Body of pancreas (tissue), 4 donors: ENCODE data around the gene BCL2L12. TPM values are rescaled to one million over a fixed set of nuclear protein-coding genes. Genes with fewer than 3 reads are reported as not detected.
"Not testable (repeated sequence)": the region's sequence is repeated elsewhere in the genome, so short reads cannot be mapped to it uniquely, and the experiment has no call there.

ENCODE experiments used
- ATAC-seq: fragments of 150-250 bp; one replicate; pipeline ENCODE4 v1.9.1; 2016
- DNase-seq, 4 donors: peaks; one replicate each; pipeline ENCODE4 v3.0.0-alpha.2; 2019
- H3K27ac ChIP-seq, 4 donors: fragments of 200-600 bp; sonication (generic); 1 replicate in 3 of 4; 2 replicates in 1 of 4; pipeline versions ENCODE4 v1.5.1 to v1.6.1; 2016 to 2019; ENCODE audit warnings: mild to moderate bottlenecking in 1 of 4, mixed read lengths in 1 of 4, moderate library complexity in 1 of 4
- H3K27me3 ChIP-seq, 2 donors: fragments of 200-600 bp; sonication (generic); one replicate each; pipeline ENCODE4 v1.6.0; 2016; ENCODE audit warnings: mild to moderate bottlenecking in 1 of 2
- H3K36me3 ChIP-seq, 2 donors: fragments of 200-600 bp; sonication (generic); replicated peaks in 1 of 2; 2 replicates each; pipeline ENCODE4 v1.5.1; 2016; ENCODE audit warnings: low read depth in 2 of 2; ENCODE audit not compliant: insufficient read depth in 1 of 2
- H3K4me1 ChIP-seq: fragments of 200-600 bp; sonication (generic); one replicate; pipeline ENCODE4 v1.6.0; 2016
- H3K4me3 ChIP-seq, 2 donors: fragments of 200-600 bp; sonication (generic); 1 replicate in 1 of 2; 2 replicates in 1 of 2; pipeline ENCODE4 v1.5.1; 2016 to 2019
- H3K9me3 ChIP-seq, 3 donors: fragments of 200-600 bp; sonication (generic); 1 replicate in 2 of 3; 2 replicates in 1 of 3; pipeline ENCODE4 v1.5.1; 2016
- CTCF ChIP-seq, 7 experiments: fragments of 450-650 bp in 4 of 7; fragments of 200-600 bp in 3 of 7; sonication (generic) in 3 of 7; IDR thresholded peaks; one replicate each; pipeline ENCODE4 v1.5.1; 2016 to 2019; ENCODE audit warnings: antibody characterized with exemption in 7 of 7
- POLR2A ChIP-seq, 3 donors: fragments of 450-650 bp; IDR thresholded peaks; one replicate each; pipeline ENCODE4 v1.6.1; 2016; ENCODE audit warnings: antibody characterized with exemption in 3 of 3, mild to moderate bottlenecking in 2 of 3
- WGBS, 2 donors: methylation state at CpG; one replicate each; pipeline ENCODE4 v1.1.5; 2017; 5-methylcytosine and 5-hydroxymethylcytosine counted together
- intact Hi-C: fragments of 100-400 bp; cut with DNase I; formaldehyde crosslinking; loops from one replicate; pipeline ENCODE4 v1.15.1; 2023
- total RNA-seq, 2 donors: library from RNA; depleted of rRNA; stranded (reverse); fragments of >200 nt; gene quantifications; one replicate each; pipeline ENCODE4 v1.1.0, GENCODE V29; 2016

The BCL2L12 gene, protein sequence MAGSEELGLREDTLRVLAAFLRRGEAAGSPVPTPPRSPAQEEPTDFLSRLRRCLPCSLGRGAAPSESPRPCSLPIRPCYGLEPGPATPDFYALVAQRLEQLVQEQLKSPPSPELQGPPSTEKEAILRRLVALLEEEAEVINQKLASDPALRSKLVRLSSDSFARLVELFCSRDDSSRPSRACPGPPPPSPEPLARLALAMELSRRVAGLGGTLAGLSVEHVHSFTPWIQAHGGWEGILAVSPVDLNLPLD
- 1 to 10 TPM; 3.6 to 5.6 TPM for total RNA-seq

GRCh38 chr19:49665351-49666119 lies at the start of gene BCL2L12, which contains the start of gene IRF3:
BCL2L12 (plus strand) TSS chr19:49665933; CDS start chr19:49666693, 760 bp downstream.
IRF3 (minus strand) TSS chr19:49665857; CDS start chr19:49664838, 1,019 bp downstream.
- ATAC-seq, result peak; percentile 93

DNA sequence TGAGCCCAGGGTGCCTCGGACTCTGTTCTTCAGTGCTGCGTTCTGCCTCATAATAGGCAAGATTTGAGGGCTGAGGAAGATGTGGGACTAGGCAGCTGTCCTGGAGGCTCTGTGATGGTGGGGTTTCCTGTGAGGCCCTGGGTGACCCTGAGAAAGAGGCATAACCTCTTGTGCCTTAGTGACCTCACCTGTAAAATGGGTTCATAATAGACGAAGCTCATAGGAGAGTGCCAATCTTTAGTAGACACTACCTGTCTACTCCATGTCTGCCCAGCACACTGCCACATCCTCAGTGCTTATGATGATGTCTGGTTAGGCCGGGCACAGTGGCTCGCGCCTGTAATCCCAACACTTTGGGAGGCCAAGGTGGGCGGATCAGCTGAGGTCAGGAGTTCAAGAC lies 49.2 kb upstream of the BCL2L12 start:
- Histone ChIP-seq H3K9me3 (no peaks in the 10 kb centered on the region), H3K36me3 (peaks cover 9 to 17% of the 10 kb centered on the region in 2 donors), H3K27ac (no peak overlapping the region), H3K27me3 (no peaks in the 10 kb centered on the region), H3K4me3 (no peak overlapping the region), H3K4me1 (peaks cover 11% of the 10 kb centered on the region)
- WGBS, 2 donors, result 94 to 97% methylated on average over 7 of the region's 7 CpGs
- intact Hi-C loops, result no loop called here
- ATAC-seq (no peak), DNase-seq (no peak)
- no peak for TF ChIP-seq POLR2A (IDR thresholded peaks at IDR 0.05)
- no peak for TF ChIP-seq CTCF (IDR thresholded peaks at IDR 0.05)

More at GRCh38 chr19:49665351-49666119, at the start of gene BCL2L12, which contains the start of gene IRF3:
- H3K27me3 ChIP-seq, result no peaks in the 10 kb centered on the region
- DNase-seq, result peak; percentile 98 to 99 (median 98)
- no peaks in the 10 kb centered on the region for H3K9me3 ChIP-seq
- H3K27ac ChIP-seq, result peak within 1 kb of the TSS; percentile 78 to 94 (median 92)
- intact Hi-C loops, result no loop called here
- peaks cover 5 to 7% of the 10 kb centered on the region in 2 donors for H3K36me3 ChIP-seq
- H3K4me3 ChIP-seq, result peak within 1 kb of the TSS; percentile 9 to 72
- peaks cover 23% of the 10 kb centered on the region for H3K4me1 ChIP-seq
- 0 to 1% methylated on average over 47 to 50 of the region's 50 CpGs for WGBS, 2 donors
- peak; percentile 39 to 88 (median 82) for TF ChIP-seq POLR2A (IDR thresholded peaks at IDR 0.05)
- TF ChIP-seq CTCF (IDR thresholded peaks at IDR 0.05), result no peak

DNA sequence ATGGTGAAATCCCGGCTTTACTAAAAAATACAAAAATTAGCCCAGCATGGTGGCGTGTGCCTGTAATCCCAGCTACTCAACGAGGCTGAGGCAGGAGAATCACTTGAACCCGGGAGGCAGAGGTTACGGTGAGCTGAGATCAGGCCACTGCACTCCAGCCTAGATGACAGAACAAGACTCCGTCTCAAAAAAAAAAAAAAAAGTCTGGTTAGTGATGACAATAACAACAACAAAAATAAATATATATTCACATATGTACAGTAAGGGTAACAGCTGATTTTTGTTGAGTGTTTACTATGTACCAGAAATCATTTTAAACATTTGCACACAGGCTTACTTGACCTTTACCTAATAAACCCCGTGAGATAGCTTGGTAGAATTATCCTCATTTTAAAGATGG lies 48.8 kb upstream of the BCL2L12 start:
- Histone ChIP-seq H3K27ac (no peak overlapping the region), H3K9me3 (no peaks in the 10 kb centered on the region), H3K27me3 (no peaks in the 10 kb centered on the region), H3K4me3 (no peak overlapping the region), H3K36me3 (peaks cover 9 to 17% of the 10 kb centered on the region in 2 donors), H3K4me1 (peaks cover 11% of the 10 kb centered on the region)
- DNase-seq, result no peak
- intact Hi-C loops, result no loop called here
- no peak for ATAC-seq
- TF ChIP-seq POLR2A (IDR thresholded peaks at IDR 0.05) (no peak), CTCF (IDR thresholded peaks at IDR 0.05) (no peak)
- 90 to 97% methylated on average over 6 to 7 of the region's 7 CpGs for WGBS, 2 donors

DNA sequence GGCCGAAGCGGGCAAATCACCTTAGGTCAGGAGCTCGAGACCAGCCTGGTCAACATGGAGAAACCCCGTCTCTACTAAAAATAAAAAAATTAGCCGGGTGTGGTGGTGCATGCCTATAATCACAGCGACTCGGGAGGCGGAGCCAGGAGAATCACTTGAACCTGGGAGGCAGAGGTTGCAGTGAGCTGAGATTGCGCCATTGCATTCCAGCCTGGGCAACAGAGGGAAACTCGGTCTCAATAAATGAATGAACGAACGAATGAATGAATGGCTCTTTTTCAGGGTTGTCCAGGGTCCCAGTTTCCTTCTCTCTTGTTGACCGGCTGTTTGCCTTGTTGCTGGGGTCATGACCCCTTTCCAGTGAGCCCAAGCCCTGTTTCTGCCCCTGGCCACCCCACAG lies 47.9 kb upstream of the BCL2L12 start:
- 92 to 93% methylated on average over 13 of the region's 13 CpGs for WGBS, 2 donors
- H3K9me3 ChIP-seq, H3K27me3 ChIP-seq, DNase-seq, ATAC-seq, intact Hi-C loops, H3K4me3 ChIP-seq, H3K27ac ChIP-seq, H3K4me1 ChIP-seq: not testable (repeated sequence)
- H3K36me3 ChIP-seq, result peaks cover 9 to 17% of the 10 kb centered on the region in 2 donors
